Measurements from ENCODE around the gene CELF4. TPM values are rescaled to one million over a fixed set of nuclear protein-coding genes. Genes with fewer than 3 reads are reported as not detected.
A peak's percentile ranks its signal among the peaks of the same experiment; 100 is the strongest.

CELF4 gene
- total and polyA plus RNA-seq, 2 donors (not counting 3 experiments of a cell fraction or from before 2014, with no cell fraction given), result not detected

DNA sequence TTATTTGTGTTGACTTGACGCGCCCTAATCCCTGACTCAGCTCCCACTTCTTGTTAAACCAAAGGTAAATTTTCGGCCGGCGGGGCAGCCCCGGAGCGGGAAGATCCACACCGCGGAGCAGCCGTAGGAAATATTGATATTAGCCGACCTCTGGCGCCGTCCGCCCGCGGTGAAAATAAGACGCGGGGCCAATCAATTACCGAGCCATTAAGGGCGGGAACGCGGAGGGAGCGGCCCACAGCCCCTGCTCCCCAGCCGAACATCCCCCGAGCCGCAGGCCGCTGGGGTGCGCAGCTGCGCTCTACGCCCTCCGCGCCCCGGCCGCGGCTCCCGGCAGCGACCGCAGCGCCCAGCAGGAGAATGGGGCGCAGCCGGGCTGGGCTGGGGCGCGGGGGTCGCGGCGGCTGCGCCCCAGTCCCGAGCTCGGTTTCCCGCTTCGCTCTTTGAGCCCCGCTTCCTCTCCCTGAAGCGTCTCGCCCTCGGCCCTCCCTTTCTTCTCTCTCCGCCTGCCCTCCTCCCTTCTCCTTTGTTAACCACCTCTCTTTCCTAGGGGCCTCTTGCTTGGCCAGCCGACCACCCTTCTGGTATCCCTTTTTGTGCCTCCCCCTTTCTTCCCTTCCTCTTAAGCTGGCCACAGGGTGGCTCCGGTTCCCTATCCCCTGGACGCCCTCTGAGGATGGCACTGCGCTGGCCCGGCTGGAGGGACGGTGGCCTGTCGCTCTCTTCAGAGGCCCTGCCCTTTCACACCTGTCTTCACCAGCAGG, 40.9 kb downstream of the CELF4 start:
- H3K9ac ChIP-seq (replicated peaks; ENCODE audit: extremely low read depth, insufficient read depth, low read length), result no peak overlapping the region
- CTCF ChIA-PET, result no interaction called here

DNA sequence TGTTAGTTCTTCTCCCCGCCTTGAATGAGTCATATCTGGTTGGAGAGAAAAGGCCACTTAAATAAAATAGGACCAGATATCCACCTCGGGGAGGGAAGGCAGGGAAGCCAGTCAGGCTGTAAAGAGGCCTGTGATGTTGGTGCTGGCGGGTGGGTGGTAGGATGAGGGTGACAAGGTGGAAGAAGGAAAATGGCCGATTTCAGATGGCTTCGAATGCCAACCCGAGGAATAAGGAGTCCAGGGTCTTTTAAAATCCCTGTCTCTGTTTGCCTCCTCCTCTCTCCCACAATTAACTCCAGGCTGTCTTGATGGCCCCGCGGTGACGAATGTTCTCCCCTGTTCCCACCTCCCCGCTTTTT, 41.5 kb downstream of the CELF4 start:
- TF ChIP-seq, protein P1, sequence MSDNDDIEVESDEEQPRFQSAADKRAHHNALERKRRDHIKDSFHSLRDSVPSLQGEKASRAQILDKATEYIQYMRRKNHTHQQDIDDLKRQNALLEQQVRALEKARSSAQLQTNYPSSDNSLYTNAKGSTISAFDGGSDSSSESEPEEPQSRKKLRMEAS (IDR thresholded peaks at IDR 0.05; ENCODE audit: insufficient read depth, insufficient read length), result no peak
- TF ChIP-seq, protein P2, sequence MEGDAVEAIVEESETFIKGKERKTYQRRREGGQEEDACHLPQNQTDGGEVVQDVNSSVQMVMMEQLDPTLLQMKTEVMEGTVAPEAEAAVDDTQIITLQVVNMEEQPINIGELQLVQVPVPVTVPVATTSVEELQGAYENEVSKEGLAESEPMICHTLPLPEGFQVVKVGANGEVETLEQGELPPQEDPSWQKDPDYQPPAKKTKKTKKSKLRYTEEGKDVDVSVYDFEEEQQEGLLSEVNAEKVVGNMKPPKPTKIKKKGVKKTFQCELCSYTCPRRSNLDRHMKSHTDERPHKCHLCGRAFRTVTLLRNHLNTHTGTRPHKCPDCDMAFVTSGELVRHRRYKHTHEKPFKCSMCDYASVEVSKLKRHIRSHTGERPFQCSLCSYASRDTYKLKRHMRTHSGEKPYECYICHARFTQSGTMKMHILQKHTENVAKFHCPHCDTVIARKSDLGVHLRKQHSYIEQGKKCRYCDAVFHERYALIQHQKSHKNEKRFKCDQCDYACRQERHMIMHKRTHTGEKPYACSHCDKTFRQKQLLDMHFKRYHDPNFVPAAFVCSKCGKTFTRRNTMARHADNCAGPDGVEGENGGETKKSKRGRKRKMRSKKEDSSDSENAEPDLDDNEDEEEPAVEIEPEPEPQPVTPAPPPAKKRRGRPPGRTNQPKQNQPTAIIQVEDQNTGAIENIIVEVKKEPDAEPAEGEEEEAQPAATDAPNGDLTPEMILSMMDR (IDR thresholded peaks at IDR 0.05; ENCODE audit: extremely low read depth in 1 of 2, insufficient read depth in 1 of 2, low read depth in 1 of 2, low read length in 2 of 2), result no peak
- TF ChIP-seq MYC (IDR thresholded peaks at IDR 0.05; ENCODE audit: low read depth, low read length) (no peak), JUN (IDR thresholded peaks at IDR 0.05; ENCODE audit: borderline replicate concordance, insufficient read depth, insufficient read length, low read depth) (no peak), POLR2AphosphoS5 (IDR thresholded peaks at IDR 0.05; ENCODE audit: insufficient read depth, low read depth, low read length) (no peak), POLR2A (IDR thresholded peaks at IDR 0.05; ENCODE audit: low read depth, low read length) (no peak), FOS (IDR thresholded peaks at IDR 0.05; ENCODE audit: borderline replicate concordance, insufficient read depth, low read length) (no peak), GATA2 (IDR thresholded peaks at IDR 0.05; ENCODE audit: insufficient read depth, insufficient read length, low read depth, low read length) (no peak)
- no peaks in the 10 kb centered on the region for H4K20me1 ChIP-seq (replicated peaks; ENCODE audit: control insufficient read depth, extremely low read depth, insufficient read depth, low read length)
- DNase-seq (ENCODE audit: low read depth, low spot score) (no peak), FAIRE-seq (no peak)
- H3K27me3 ChIP-seq (ENCODE audit: control insufficient read depth in 2 of 2, insufficient read depth in 2 of 2, low read length in 2 of 2), result peaks cover 19 to 24% of the 10 kb centered on the region in 2 experiments
- H3K9me1 ChIP-seq (replicated peaks; ENCODE audit: control insufficient read depth, extremely low read depth, insufficient read depth, low read length), result no peaks in the 10 kb centered on the region
- no peaks in the 10 kb centered on the region for H3K4me1 ChIP-seq (ENCODE audit: control insufficient read depth, extremely low read depth, insufficient read depth, low read length)
- dilution Hi-C loops (cut with MboI; ENCODE audit: extremely low pct_ligation_motif_present, low sequenced_read_pairs), result no loop called here
- ChIA-PET POLR2A (no interaction called here), CTCF (no interaction called here)
- no peak overlapping the region for H2AFZ ChIP-seq (ENCODE audit: low read depth, low read length)
- BruUV-seq (replicated peaks), result no TSS peak
- intact Hi-C loops (cut with micrococcal nuclease), result no loop called here
- no peak overlapping the region for H3K4me2 ChIP-seq (ENCODE audit: insufficient read depth, low read length)
- no peak overlapping the region for H3K27ac ChIP-seq (ENCODE audit: insufficient read depth, low read depth, low read length)
- no peaks in the 10 kb centered on the region for H3K36me3 ChIP-seq (ENCODE audit: control insufficient read depth in 2 of 2, extremely low read depth in 1 of 2, insufficient read depth in 2 of 2, low read length in 2 of 2)
- no peak overlapping the region for H3K9ac ChIP-seq (replicated peaks; ENCODE audit: extremely low read depth, insufficient read depth, low read length)
- H3K79me2 ChIP-seq (ENCODE audit: control insufficient read depth, insufficient read depth, low read length), result no peaks in the 10 kb centered on the region
- H3K4me3 ChIP-seq (replicated peaks in 1 of 3; ENCODE audit: insufficient read depth in 1 of 3, low read depth in 1 of 3, low read length in 3 of 3), result no peak overlapping the region
- no peaks in the 10 kb centered on the region for H3K9me3 ChIP-seq (replicated peaks; ENCODE audit: control insufficient read depth, insufficient read depth, low read length)

More for the DNA sequence above, 40.9 kb downstream of the CELF4 start:
- BruUV-seq (replicated peaks), result no TSS peak
- dilution Hi-C loops (cut with MboI; ENCODE audit: extremely low pct_ligation_motif_present, low sequenced_read_pairs) (no loop called here), intact Hi-C loops (cut with micrococcal nuclease) (no loop called here)
- no peak overlapping the region for H3K4me3 ChIP-seq (replicated peaks in 1 of 3; ENCODE audit: insufficient read depth in 1 of 3, low read depth in 1 of 3, low read length in 3 of 3)
- no peaks in the 10 kb centered on the region for H3K4me1 ChIP-seq (ENCODE audit: control insufficient read depth, extremely low read depth, insufficient read depth, low read length)
- no peaks in the 10 kb centered on the region for H4K20me1 ChIP-seq (replicated peaks; ENCODE audit: control insufficient read depth, extremely low read depth, insufficient read depth, low read length)
- POLR2A ChIA-PET, result no interaction called here
- H3K36me3 ChIP-seq (ENCODE audit: control insufficient read depth in 2 of 2, extremely low read depth in 1 of 2, insufficient read depth in 2 of 2, low read length in 2 of 2), result no peaks in the 10 kb centered on the region
- DNase-seq (ENCODE audit: low read depth, low spot score), result no peak
- no peak overlapping the region for H2AFZ ChIP-seq (ENCODE audit: low read depth, low read length)
- no peaks in the 10 kb centered on the region for H3K79me2 ChIP-seq (ENCODE audit: control insufficient read depth, insufficient read depth, low read length)
- no peak overlapping the region for H3K4me2 ChIP-seq (ENCODE audit: insufficient read depth, low read length)
- peaks cover 19 to 24% of the 10 kb centered on the region in 2 experiments for H3K27me3 ChIP-seq (ENCODE audit: control insufficient read depth in 2 of 2, insufficient read depth in 2 of 2, low read length in 2 of 2)
- peak; percentile 50 for TF ChIP-seq EZH2 (IDR thresholded peaks at IDR 0.05; ENCODE audit: borderline replicate concordance, low read depth, low read length, severe bottlenecking)
- TF ChIP-seq JUN (IDR thresholded peaks at IDR 0.05; ENCODE audit: borderline replicate concordance, insufficient read depth, insufficient read length, low read depth), result no peak
- H3K27ac ChIP-seq (ENCODE audit: insufficient read depth, low read depth, low read length), result no peak overlapping the region
- no peaks in the 10 kb centered on the region for H3K9me3 ChIP-seq (replicated peaks; ENCODE audit: control insufficient read depth, insufficient read depth, low read length)
- no peak for FAIRE-seq
- H3K9me1 ChIP-seq (replicated peaks; ENCODE audit: control insufficient read depth, extremely low read depth, insufficient read depth, low read length), result no peaks in the 10 kb centered on the region
